Measurements from ENCODE around the gene SLC12A9.
"Not testable (repeated sequence)": the region's sequence is repeated elsewhere in the genome, so short reads cannot be mapped to it uniquely, and the experiment has no call there.

Gene SLC12A9

DNA sequence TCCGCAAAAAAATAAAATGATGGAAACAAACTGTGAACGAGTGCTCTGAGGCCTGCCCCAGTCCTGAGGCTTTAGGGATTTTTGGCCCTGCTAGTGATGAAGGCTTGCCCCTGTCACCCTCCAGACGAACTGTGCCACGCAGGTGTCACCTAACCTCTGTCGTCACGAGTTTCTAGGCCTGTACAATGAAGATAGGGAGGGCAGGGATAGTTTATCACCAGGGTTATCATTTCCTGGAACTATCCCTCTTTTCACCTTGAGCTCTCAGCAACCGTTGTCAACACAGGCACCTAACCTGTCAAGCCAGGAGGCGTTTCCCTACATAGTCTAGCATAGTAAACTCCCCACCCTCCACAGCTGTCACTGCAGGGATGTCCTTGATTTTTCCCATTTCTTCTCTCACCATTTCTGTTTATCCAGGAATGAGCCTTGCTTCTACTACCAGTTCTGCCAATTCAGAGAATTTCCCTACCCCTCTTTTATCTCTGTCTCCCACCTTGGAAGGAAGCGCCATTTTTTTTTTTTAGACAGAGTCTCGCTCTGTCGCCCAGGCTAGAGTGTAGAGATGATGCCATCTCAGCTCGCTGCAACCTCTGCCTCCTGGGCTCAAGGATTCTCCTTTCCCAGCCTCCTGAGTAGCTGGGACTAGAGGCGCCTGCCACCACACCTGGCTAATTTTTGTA, 45.4 kb downstream of the SLC12A9 start:
- no peak for FAIRE-seq

DNA sequence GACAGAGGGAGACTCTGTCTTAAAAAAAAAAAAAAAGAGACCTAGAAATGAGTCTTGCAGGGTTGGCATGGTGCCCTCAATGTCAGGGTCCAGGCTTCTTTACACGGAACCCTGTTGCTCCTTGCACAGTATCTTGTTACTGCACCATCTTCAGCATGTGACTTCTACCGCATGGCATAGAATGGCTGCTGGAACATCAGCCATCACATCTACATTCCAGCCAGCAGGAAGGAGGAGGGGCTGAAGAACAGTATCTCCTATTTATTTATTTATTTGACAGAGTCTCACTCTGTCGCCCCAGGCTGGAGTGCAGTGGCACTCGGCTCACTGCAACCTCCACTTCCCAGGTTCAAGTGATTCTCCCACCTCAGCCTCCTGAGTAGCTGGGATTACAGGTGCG, 46.9 kb downstream of the SLC12A9 start:
- no peak for FAIRE-seq

DNA sequence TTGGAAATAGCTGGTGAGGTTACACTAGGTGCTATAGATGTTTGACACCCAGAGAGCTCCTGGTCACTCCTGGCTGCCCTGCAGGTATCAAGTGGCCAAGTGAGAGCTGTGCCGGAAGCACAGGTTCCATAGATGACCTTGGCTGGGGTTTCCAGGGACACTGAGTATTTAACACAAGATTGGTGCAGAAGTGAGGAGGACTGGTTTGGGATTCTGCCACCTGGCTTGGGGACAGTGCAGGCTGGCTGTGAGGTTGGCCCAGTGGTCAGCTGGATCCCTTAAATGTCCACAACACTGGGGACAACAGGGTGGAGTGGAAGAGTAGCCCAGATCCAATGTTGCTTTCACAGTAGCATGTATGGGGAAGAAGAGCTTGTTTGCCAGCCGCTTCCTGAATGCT, 48.5 kb downstream of the SLC12A9 start:
- FAIRE-seq: no peak

DNA sequence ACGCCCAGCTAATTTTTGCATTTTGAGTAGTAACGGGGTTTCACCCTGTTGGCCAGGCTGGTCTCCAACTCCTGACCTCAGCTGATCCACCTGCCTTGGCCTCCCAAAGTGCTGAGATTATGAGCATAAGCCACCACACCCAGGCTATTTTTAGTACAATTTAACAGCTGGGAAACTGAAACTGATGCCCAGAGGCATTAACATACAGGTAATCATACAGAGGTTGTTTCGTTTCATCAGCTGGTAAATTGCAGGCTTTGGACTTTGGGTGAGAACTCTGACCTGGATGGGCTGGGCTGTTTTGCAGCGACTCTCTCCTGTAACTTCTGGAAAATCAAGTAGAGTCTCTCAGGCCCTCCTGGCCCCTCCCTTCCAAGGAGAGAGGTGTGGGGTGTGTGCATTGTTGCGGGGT, 49.4 kb downstream of the SLC12A9 start:
- FAIRE-seq: no peak

DNA sequence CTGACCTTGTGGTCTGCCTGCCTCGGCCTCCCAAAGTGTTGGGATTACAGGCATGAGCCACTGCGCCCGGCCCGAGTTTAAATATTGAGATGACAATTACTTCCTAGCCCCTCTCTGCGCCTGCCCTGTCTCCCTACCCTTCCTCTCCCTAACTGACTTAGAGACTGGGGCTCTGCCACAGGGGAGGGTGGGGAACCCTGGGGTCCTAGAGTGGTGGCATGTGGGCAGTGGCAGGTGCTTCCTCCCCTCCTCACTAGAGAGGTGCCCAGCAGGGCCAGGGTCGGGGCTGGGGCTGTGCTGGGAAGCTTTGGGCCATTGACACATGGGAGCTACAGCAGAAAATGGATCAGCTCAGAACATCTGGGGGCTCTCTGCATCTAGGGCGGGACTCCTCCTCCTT, 50.1 kb downstream of the SLC12A9 start:
- FAIRE-seq: no peak

DNA sequence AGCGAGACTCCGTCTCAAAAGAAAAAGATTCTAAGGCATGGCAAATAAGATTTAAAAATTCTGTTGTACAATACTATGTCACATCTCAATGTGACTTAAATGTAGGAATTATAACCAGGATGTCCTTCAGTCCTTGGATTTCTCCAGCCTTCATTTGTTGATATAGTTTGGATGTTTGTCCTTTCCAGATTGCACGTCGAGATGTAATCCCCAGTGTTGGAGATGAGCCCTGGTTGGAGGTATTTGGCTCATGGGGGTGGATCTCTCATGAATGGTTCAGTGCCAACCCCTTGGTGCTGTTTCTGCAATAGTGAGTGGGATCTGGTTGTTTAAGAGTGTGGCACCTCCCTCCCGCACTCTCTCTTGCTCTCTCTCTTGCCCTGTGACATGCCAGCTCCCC, 56.0 kb downstream of the SLC12A9 start:
- no peak for FAIRE-seq

DNA sequence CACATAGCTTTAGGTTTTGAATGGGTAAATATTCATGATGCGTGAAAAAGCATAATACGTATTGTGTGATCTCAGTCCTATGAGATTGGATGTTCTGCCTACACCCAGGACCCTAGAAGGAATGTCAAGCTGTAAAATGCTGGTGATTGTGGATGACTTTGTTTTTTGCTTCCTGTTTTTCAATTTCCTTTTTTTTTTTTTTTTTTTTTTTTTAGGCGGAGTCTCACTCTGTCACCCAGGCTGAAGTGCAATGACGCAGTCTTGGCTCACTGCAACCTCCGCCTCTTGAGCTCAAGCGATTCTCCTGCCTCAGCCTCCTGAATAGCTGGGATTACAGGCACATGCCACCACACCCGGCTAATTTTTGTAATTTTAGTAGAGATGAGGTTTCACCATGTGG, 57.9 kb downstream of the SLC12A9 start:
- not testable (repeated sequence) for FAIRE-seq

DNA sequence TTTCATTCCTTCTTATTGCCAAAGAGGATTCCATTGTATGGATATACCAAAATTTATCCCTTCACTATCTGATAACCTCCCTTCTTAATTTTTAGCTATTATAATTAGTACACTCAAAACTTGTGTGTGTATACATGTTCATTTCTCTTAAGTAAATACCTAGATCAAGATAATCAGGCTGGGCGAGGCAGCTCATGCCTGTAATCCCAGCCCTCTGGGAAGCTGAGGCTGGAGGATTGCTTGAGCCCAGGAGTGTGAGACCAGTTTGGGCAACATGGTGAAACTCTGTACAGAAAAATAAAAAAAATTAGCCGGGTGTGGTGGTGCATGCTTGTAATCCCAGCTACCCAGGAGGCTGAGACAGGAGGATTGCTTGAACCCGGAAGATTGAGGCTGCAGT, 59.0 kb downstream of the SLC12A9 start:
- no peak for FAIRE-seq

DNA sequence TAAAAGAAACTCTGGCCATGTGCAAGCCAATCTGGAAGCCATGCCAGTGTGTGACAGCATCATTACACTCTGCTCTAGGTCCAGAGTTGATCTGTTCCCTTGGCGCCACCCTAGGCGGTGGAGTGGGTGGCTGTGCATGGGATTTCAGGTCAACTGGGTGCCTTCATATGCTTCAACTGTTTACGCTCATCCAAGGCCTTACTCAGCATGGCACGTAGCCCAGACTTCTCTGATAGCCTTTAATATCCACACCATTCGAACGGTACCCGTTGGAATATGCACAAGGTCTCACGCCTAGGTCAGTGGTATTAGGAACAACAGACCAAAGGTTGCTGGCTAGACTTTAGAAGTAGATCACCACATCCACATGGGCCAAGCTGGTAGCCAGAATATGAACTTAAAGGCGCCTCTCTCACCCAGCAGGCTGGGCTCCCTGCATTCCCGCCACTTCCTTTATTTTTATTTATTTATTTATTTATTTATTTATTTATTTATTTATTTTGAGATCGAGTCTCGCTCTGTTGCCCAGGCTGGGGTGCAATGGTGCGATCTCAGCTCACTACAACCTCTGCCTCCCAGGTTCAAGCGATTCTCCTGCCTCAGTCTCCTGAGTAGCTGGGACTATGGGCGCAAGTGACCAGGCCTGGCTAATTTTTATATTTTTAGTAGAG, 61.8 kb downstream of the SLC12A9 start:
- FAIRE-seq: no peak

DNA sequence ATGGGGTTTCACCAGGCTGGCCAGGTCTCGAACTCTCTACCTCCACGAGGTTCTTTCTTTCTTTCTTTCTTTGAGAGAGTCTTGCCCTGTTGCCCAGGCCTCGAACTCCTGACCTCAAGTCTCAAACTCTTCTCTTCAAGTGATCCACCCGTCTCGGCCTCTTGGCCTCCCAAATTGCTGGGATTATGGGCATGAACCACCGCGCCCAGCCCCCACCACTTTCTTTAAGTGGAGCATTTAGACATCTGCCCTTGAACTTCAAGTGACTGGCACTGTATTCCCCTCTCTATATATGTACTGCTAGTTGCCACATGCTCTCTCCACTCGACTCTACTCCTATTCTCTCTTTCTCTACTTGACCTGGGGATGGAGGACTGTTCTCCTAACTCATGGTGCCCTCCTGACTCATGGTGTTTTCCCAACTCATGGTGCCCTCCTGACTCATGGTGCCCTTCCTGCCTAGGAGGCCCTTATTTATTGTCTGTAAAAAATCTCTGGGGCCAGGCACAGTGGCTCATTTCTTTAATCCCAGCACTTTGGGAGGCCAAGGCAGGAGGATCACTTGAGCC, 62.5 kb downstream of the SLC12A9 start:
- no peak for FAIRE-seq
